CD8-positive, alpha-beta memory T cell (primary cell): ENCODE measurements around the gene NSUN2. TPM values are rescaled to one million over a fixed set of nuclear protein-coding genes. Genes with fewer than 3 reads are reported as not detected.
A peak's percentile ranks its signal among the peaks of the same experiment; 100 is the strongest.

Experiments used
- CTCF ChIA-PET: fragments of 350-600 bp; sonication (Branson Sonifier 250); formaldehyde crosslinking; loops from one replicate; lab custom pipeline; 2021; ENCODE audit warnings: antibody characterized with exemption; lab: Charles Lee
- POLR2A ChIA-PET: fragments of 350-600 bp; sonication (Branson Sonifier 250); formaldehyde crosslinking; loops from one replicate; lab custom pipeline; 2021; ENCODE audit warnings: antibody characterized with exemption; lab: Charles Lee
- DNase-seq, 5 donors: peaks; one replicate each; pipeline versions ENCODE4 v3.0.0 to v3.0.0-alpha.2; 2020 to 2022; ENCODE audit warnings: mixed read lengths in 1 of 5
- H3K27ac ChIP-seq: one replicate; pipeline ENCODE4 v1.7.0; 2013; ENCODE audit warnings: low read depth, mild to moderate bottlenecking, low read length, moderate library complexity
- H3K27me3 ChIP-seq: 2 replicates; pipeline ENCODE4 v1.7.0; 2013; ENCODE audit warnings: low read length, mild to moderate bottlenecking; ENCODE audit not compliant: insufficient read depth, poor library complexity, severe bottlenecking
- H3K36me3 ChIP-seq: 2 replicates; pipeline ENCODE4 v1.7.0; 2013; ENCODE audit warnings: mild to moderate bottlenecking, low read length, moderate library complexity; ENCODE audit not compliant: insufficient read depth
- H3K4me1 ChIP-seq: 2 replicates; pipeline ENCODE4 v1.7.0; 2013; ENCODE audit warnings: mild to moderate bottlenecking, low read length, moderate library complexity; ENCODE audit not compliant: insufficient read depth
- H3K4me3 ChIP-seq: 2 replicates; pipeline ENCODE4 v1.7.0; 2013; ENCODE audit warnings: mild to moderate bottlenecking, low read length
- H3K9me3 ChIP-seq: 2 replicates; pipeline ENCODE4 v1.7.0; 2013; ENCODE audit warnings: mild to moderate bottlenecking, low read length
- H3K27ac Mint-ChIP-seq, 8 donors: one replicate each; pipeline ENCODE4 v1.8.0; 2020 to 2021; ENCODE audit warnings: mixed read lengths in 8 of 8, mild to moderate bottlenecking in 6 of 8, inconsistent platforms in 3 of 8, moderate library complexity in 3 of 8
- H3K27me3 Mint-ChIP-seq, 2 donors: one replicate each; pipeline ENCODE4 v1.8.0; 2020 to 2021; ENCODE audit warnings: mixed read lengths in 2 of 2, mild to moderate bottlenecking in 1 of 2, moderate library complexity in 1 of 2
- H3K36me3 Mint-ChIP-seq, 3 donors: one replicate each; pipeline ENCODE4 v1.8.0; 2020 to 2021; ENCODE audit warnings: mixed read lengths in 3 of 3, inconsistent platforms in 1 of 3, mild to moderate bottlenecking in 1 of 3
- H3K4me1 Mint-ChIP-seq, 3 donors: one replicate each; pipeline ENCODE4 v1.8.0; 2020 to 2021; ENCODE audit warnings: mixed read lengths in 3 of 3, inconsistent platforms in 1 of 3, mild to moderate bottlenecking in 1 of 3
- H3K4me3 Mint-ChIP-seq, 7 donors: one replicate each; pipeline ENCODE4 v1.8.0; 2020 to 2021; ENCODE audit warnings: mixed read lengths in 7 of 7, mild to moderate bottlenecking in 6 of 7, moderate library complexity in 4 of 7, inconsistent platforms in 2 of 7
- H3K9me3 Mint-ChIP-seq, 5 donors: one replicate each; pipeline ENCODE4 v1.8.0; 2020 to 2022; ENCODE audit warnings: mixed read lengths in 5 of 5, mild to moderate bottlenecking in 3 of 5, moderate library complexity in 2 of 5, inconsistent platforms in 1 of 5
- polyA plus RNA-seq: library from polyadenylated mRNA; unstranded; fragments of 300-500 nt; fragmentation: Illumina TruSeq; gene quantifications from one replicate; pipeline ENCODE4 v1.2.3, GENCODE V29; 2021
- total RNA-seq, 2 experiments: library from RNA; stranded (reverse); gene quantifications; one replicate each; pipeline ENCODE4 v1.2.3, GENCODE V29; 2021

NSUN2 gene
- total and polyA plus RNA-seq, 3 experiments from 2014 or later: 40.5 to 124 (median 120) TPM

GRCh38 chr5:6611334-6612256 is 21.2 kb downstream of the NSUN2 start:
- Histone ChIP-seq H3K36me3 (peaks cover 84% of the 10 kb centered on the region), H3K27me3 (no peaks in the 10 kb centered on the region), H3K27ac (no peak overlapping the region), H3K9me3 (no peaks in the 10 kb centered on the region), H3K4me1 (no peaks in the 10 kb centered on the region), H3K4me3 (no peak overlapping the region)
- peaks cover 18 to 36% (median 32%) of the 10 kb centered on the region in 3 donors for H3K4me1 Mint-ChIP-seq
- POLR2A ChIA-PET: no interaction called here
- H3K36me3 Mint-ChIP-seq: peaks cover 18 to 95% (median 52%) of the 10 kb centered on the region in 3 donors
- no peak overlapping the region for H3K27ac Mint-ChIP-seq
- no peak overlapping the region for H3K4me3 Mint-ChIP-seq
- CTCF ChIA-PET: no interaction called here
- no peak for DNase-seq
- H3K9me3 Mint-ChIP-seq: no peaks in the 10 kb centered on the region
- peaks cover 0 to 2% of the 10 kb centered on the region in 2 donors for H3K27me3 Mint-ChIP-seq

- Histone ChIP-seq H3K27me3 (no peaks in the 10 kb centered on the region), H3K4me3 (no peak overlapping the region), H3K27ac (no peak overlapping the region), H3K9me3 (no peaks in the 10 kb centered on the region), H3K4me1 (no peaks in the 10 kb centered on the region), H3K36me3 (peaks cover 83% of the 10 kb centered on the region)
- H3K4me3 Mint-ChIP-seq: no peak overlapping the region
- ChIA-PET POLR2A (no interaction called here), CTCF (no interaction called here)
- no peaks in the 10 kb centered on the region for H3K27me3 Mint-ChIP-seq
- peaks cover 0 to 4% (median 3%) of the 10 kb centered on the region in 3 donors for H3K4me1 Mint-ChIP-seq
- peaks cover 9 to 93% (median 37%) of the 10 kb centered on the region in 3 donors for H3K36me3 Mint-ChIP-seq
- no peak overlapping the region for H3K27ac Mint-ChIP-seq
- no peak for DNase-seq
- H3K9me3 Mint-ChIP-seq: no peaks in the 10 kb centered on the region
These were observed 24.8 kb downstream of the NSUN2 start for GRCh38 chr5:6608016-6608415.

DNA sequence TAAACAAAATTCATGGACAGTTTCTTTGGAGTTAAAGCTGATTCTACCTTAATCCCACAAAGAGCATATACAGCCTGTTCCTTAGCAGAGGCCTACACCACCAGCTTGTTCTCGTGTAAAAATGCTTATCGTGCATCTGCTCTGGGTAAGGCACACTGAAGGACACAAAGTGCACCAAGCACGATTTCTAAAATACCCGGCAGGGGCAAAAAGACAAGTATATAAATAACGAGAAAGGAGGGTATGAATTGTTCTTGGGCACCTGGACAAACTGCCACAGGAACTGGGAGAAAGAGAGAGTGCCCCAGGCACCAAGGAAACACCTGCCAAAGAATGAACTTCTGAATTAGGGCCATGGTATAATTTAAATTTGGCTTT is 25.3 kb downstream of the NSUN2 start:
- Mint-ChIP-seq H3K4me1 (no peaks in the 10 kb centered on the region), H3K9me3 (no peaks in the 10 kb centered on the region), H3K36me3 (peaks cover 9 to 93% (median 35%) of the 10 kb centered on the region in 3 donors), H3K27ac (no peak overlapping the region), H3K27me3 (no peaks in the 10 kb centered on the region), H3K4me3 (no peak overlapping the region)
- H3K27ac ChIP-seq: no peak overlapping the region
- no peaks in the 10 kb centered on the region for H3K9me3 ChIP-seq
- CTCF ChIA-PET: no interaction called here
- H3K36me3 ChIP-seq: peaks cover 83% of the 10 kb centered on the region
- no peaks in the 10 kb centered on the region for H3K4me1 ChIP-seq
- POLR2A ChIA-PET: no interaction called here
- no peak for DNase-seq
- H3K4me3 ChIP-seq: no peak overlapping the region
- H3K27me3 ChIP-seq: no peaks in the 10 kb centered on the region

- Mint-ChIP-seq H3K9me3 (no peaks in the 10 kb centered on the region), H3K36me3 (peaks cover 12 to 93% (median 38%) of the 10 kb centered on the region in 3 donors), H3K27ac (no peak overlapping the region), H3K4me1 (no peaks in the 10 kb centered on the region), H3K27me3 (no peaks in the 10 kb centered on the region), H3K4me3 (no peak overlapping the region)
- peaks cover 83% of the 10 kb centered on the region for H3K36me3 ChIP-seq
- no peaks in the 10 kb centered on the region for H3K4me1 ChIP-seq
- no peaks in the 10 kb centered on the region for H3K9me3 ChIP-seq
- no peak overlapping the region for H3K27ac ChIP-seq
- CTCF ChIA-PET: no interaction called here
- no peak for DNase-seq
- no peaks in the 10 kb centered on the region for H3K27me3 ChIP-seq
- no peak overlapping the region for H3K4me3 ChIP-seq
- POLR2A ChIA-PET: no interaction called here
These were observed 25.8 kb downstream of the NSUN2 start for GRCh38 chr5:6606884-6607558.

GRCh38 chr5:6604946-6605345 is 27.9 kb downstream of the NSUN2 start:
- ChIA-PET CTCF (no interaction called here), POLR2A (no interaction called here)
- no peak for DNase-seq
- Histone ChIP-seq H3K4me1 (no peaks in the 10 kb centered on the region), H3K27me3 (no peaks in the 10 kb centered on the region), H3K9me3 (no peaks in the 10 kb centered on the region), H3K36me3 (peaks cover 81% of the 10 kb centered on the region), H3K27ac (no peak overlapping the region), H3K4me3 (no peak overlapping the region)
- H3K9me3 Mint-ChIP-seq: no peaks in the 10 kb centered on the region
- no peaks in the 10 kb centered on the region for H3K4me1 Mint-ChIP-seq
- H3K36me3 Mint-ChIP-seq: peaks cover 21 to 97% (median 33%) of the 10 kb centered on the region in 3 donors
- H3K4me3 Mint-ChIP-seq: no peak overlapping the region
- no peaks in the 10 kb centered on the region for H3K27me3 Mint-ChIP-seq
- peak overlapping the region in 1 of 8 donors; percentile 42 for H3K27ac Mint-ChIP-seq

- Histone ChIP-seq H3K27ac (no peak overlapping the region), H3K9me3 (no peaks in the 10 kb centered on the region), H3K4me1 (no peaks in the 10 kb centered on the region), H3K27me3 (no peaks in the 10 kb centered on the region), H3K4me3 (no peak overlapping the region), H3K36me3 (peaks cover 75% of the 10 kb centered on the region)
- Mint-ChIP-seq H3K27ac (peak overlapping the region in 1 of 8 donors; percentile 79), H3K27me3 (no peaks in the 10 kb centered on the region), H3K4me1 (no peaks in the 10 kb centered on the region), H3K4me3 (no peak overlapping the region), H3K9me3 (no peaks in the 10 kb centered on the region), H3K36me3 (peaks cover 21 to 96% (median 29%) of the 10 kb centered on the region in 3 donors)
- ChIA-PET POLR2A (no interaction called here), CTCF (no interaction called here)
- no peak for DNase-seq
These were observed 28.5 kb downstream of the NSUN2 start for GRCh38 chr5:6604341-6604740.

GRCh38 chr5:6603643-6604042 is 29.2 kb downstream of the NSUN2 start:
- DNase-seq: no peak
- H3K4me3 Mint-ChIP-seq: no peak overlapping the region
- Histone ChIP-seq H3K27ac (no peak overlapping the region), H3K4me3 (no peak overlapping the region), H3K27me3 (no peaks in the 10 kb centered on the region), H3K36me3 (peaks cover 74% of the 10 kb centered on the region), H3K4me1 (no peaks in the 10 kb centered on the region), H3K9me3 (no peaks in the 10 kb centered on the region)
- H3K36me3 Mint-ChIP-seq: peaks cover 27 to 96% (median 30%) of the 10 kb centered on the region in 3 donors
- no peak overlapping the region for H3K27ac Mint-ChIP-seq
- H3K27me3 Mint-ChIP-seq: no peaks in the 10 kb centered on the region
- POLR2A ChIA-PET: no interaction called here
- no peaks in the 10 kb centered on the region for H3K4me1 Mint-ChIP-seq
- CTCF ChIA-PET: no interaction called here
- H3K9me3 Mint-ChIP-seq: no peaks in the 10 kb centered on the region

GRCh38 chr5:6602441-6602840 is 30.4 kb downstream of the NSUN2 start:
- Histone ChIP-seq H3K9me3 (no peaks in the 10 kb centered on the region), H3K27ac (no peak overlapping the region), H3K4me3 (no peak overlapping the region), H3K36me3 (peaks cover 69% of the 10 kb centered on the region), H3K4me1 (no peaks in the 10 kb centered on the region), H3K27me3 (no peaks in the 10 kb centered on the region)
- no peak for DNase-seq
- POLR2A ChIA-PET: no interaction called here
- Mint-ChIP-seq H3K4me3 (no peak overlapping the region), H3K4me1 (no peaks in the 10 kb centered on the region), H3K27ac (no peak overlapping the region), H3K9me3 (peaks cover 0 to 2% (median 0%) of the 10 kb centered on the region in 5 donors), H3K27me3 (no peaks in the 10 kb centered on the region), H3K36me3 (peaks cover 33 to 96% (median 36%) of the 10 kb centered on the region in 3 donors)
- CTCF ChIA-PET: no interaction called here
